GM12891 (cell line): ENCODE measurements around the gene PRKCE.

Experiments
- DNase-seq: peaks from one replicate; pipeline ENCODE4 v3.0.0; 2011; ENCODE audit warnings: low spot score; ENCODE audit not compliant: insufficient read length
- FAIRE-seq: peaks from 2 replicates; lab custom pipeline; 2011; peaks lifted over from hg19 to GRCh38; lab: Jason Lieb, UNC
- PAX5 ChIP-seq: IDR thresholded peaks from 2 replicates; pipeline ENCODE4 v1.6.1; 2011; ENCODE audit warnings: low read length, moderate library complexity, mild to moderate bottlenecking; ENCODE audit not compliant: insufficient read depth, severe bottlenecking
- POLR2A ChIP-seq: IDR thresholded peaks from 2 replicates; pipeline ENCODE4 v1.6.1; 2011; ENCODE audit warnings: low read depth, low read length, control low read depth
- POLR2AphosphoS5 ChIP-seq: IDR thresholded peaks from 2 replicates; pipeline ENCODE4 v1.6.1; 2011; ENCODE audit warnings: low read depth, low read length, control low read depth
- POU2F2 ChIP-seq: IDR thresholded peaks from 2 replicates; pipeline ENCODE4 v1.6.1; 2011; ENCODE audit warnings: low read depth, mild to moderate bottlenecking, control low read depth, low read length, moderate library complexity
- SPI1 ChIP-seq: IDR thresholded peaks from 2 replicates; pipeline ENCODE4 v1.6.1; 2011; ENCODE audit warnings: low read depth, low read length, control low read depth
- TAF1 ChIP-seq: IDR thresholded peaks from 2 replicates; pipeline ENCODE4 v1.6.1; 2011; ENCODE audit warnings: low read depth, low read length, control low read depth

PRKCE gene

DNA sequence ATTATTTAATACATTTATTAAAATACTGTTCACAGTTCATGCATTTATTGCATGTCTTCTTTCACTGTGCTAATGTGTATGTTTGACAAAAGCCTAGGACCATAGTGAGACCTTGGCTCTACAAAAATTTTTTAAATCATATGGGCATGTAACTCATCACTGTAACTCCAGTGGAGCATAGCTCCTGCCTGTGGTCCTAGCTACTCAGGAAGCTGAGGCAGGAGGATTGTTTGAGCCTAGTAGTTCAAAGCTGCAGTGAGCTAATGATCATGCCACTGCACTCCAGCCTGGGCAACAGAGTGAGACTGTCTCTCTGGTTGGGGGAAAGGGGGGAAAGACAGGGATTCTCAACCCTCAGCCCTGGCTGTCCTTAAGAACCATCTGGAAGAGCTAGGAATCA, 137.8 kb downstream of the PRKCE start:
- FAIRE-seq, result peak; percentile 16
- no peak for DNase-seq
- TF ChIP-seq POLR2AphosphoS5 (no peak), SPI1 (no peak), TAF1 (no peak), POLR2A (no peak), POU2F2 (no peak), PAX5 (no peak)

DNA sequence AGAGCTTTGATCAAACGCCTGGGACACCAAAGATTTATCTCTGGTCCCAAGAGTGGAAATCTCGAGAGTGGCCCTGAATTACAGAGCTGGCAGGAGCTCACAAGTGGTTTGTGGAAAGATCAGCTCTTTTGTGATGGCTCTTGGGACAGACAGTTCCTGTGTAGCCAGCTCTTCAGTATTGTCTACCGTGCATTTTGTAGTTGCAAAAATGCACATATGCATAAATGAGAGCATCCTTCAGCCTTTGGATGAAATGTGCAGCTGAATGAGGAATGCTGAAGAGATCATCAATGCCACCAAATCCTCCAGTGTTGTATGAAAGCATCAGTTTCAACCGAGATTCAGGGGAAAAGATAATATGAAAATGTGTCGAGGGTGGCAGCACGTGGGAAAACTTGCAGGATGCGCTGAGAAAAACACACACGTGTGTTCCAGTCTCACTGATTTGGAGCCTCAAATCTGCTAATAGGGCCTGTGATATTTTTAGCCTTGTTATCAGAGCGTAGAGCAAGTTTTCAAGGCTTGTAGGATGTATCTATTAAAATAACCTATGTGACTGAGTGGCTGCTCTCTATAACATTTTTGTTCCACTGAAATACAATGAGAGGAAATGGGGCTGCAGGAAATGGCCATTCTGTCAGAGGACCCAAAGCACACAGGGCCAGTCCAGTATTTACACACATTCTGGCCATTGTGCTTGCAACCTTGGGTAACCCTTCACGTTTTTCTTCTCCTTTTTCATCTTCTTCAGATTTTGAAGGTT, 138.7 kb downstream of the PRKCE start:
- FAIRE-seq (no peak), DNase-seq (no peak)
- TF ChIP-seq POLR2A (no peak), POLR2AphosphoS5 (no peak), PAX5 (no peak), SPI1 (no peak)

DNA sequence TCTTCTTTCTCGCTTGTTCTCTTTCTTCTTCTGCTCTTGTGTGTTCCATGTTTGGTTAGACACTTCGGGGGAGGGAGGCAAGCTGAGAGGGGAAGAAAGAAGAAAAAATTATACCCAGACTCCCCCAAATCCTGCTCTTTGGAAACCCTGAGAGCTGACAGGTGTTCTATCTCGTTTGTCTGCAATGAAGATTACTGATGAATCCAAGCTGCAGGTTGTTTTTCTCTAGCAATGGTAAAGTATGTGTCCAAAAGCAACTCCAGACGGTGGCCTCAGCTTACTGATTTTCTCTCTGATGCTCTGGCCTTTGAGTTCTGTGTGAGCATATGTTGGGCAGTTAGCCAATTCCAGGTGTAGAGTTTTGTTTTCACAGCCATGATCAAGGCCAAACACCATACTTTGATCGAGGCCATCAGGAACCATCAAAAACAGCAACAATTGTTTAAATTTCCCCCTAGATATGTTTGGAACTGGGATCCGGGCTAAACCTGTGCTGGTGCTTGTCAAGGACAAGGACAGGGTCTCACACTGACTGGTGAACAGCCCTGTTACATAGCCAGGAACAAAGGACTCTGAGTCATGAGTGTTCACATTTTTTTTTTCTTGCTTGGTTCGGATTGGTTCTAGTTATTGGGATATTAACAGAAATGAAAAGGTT, 142.0 kb downstream of the PRKCE start:
- no peak for DNase-seq
- no peak for TF ChIP-seq TAF1
- TF ChIP-seq SPI1, result no peak
- TF ChIP-seq POU2F2, result no peak
- no peak for TF ChIP-seq POLR2A
- no peak for TF ChIP-seq PAX5
- no peak for TF ChIP-seq POLR2AphosphoS5
- no peak for FAIRE-seq

DNA sequence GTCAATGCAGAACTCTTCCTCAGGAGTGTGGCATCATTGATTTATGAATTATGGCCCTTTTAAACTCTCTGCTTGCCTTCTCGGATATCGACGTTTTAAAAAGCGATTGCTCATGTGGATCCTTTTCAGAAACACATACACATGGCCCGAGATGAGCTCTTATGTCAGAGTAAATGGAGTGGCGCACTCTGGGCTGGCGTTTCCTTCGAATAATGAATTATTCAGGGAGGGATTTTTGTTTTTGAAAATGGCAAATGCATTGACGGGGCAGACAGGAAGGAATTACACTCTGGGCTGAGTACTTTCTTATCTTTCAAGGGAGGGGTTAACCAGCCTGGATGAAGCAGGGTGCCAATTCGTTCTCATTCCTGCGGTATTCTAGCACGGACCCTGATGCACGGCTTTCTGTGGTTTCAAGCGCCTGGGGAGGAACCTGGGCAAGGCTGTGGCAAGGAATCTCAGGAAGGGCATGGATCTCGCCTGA, 142.7 kb downstream of the PRKCE start:
- TF ChIP-seq PAX5 (no peak), TAF1 (no peak), SPI1 (no peak), POLR2AphosphoS5 (no peak), POU2F2 (no peak)
- no peak for DNase-seq
- FAIRE-seq, result no peak

DNA sequence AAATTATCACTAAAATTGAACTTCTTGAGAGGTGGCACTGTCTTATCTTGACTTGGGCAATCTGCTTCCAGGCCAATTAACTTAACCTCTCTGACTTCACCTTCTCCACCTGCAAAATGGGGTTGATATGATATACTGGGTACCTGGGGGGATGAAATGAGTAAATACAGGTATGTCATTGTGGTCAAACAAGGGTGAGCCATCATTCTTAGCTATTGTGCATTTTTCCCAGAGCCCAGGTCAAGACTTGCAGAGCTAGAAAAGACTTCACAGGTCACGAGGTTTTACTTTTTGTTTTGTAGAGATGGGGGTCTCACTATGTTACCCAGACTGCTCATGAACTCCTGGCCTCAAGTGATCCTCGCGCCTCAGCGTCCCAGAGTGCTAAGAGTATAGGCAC, 145.0 kb downstream of the PRKCE start:
- no peak for DNase-seq
- FAIRE-seq, result no peak
- no peak for TF ChIP-seq PAX5
- TF ChIP-seq SPI1, result no peak
- no peak for TF ChIP-seq POLR2A
- no peak for TF ChIP-seq TAF1
- TF ChIP-seq POU2F2, result no peak
- no peak for TF ChIP-seq POLR2AphosphoS5

DNA sequence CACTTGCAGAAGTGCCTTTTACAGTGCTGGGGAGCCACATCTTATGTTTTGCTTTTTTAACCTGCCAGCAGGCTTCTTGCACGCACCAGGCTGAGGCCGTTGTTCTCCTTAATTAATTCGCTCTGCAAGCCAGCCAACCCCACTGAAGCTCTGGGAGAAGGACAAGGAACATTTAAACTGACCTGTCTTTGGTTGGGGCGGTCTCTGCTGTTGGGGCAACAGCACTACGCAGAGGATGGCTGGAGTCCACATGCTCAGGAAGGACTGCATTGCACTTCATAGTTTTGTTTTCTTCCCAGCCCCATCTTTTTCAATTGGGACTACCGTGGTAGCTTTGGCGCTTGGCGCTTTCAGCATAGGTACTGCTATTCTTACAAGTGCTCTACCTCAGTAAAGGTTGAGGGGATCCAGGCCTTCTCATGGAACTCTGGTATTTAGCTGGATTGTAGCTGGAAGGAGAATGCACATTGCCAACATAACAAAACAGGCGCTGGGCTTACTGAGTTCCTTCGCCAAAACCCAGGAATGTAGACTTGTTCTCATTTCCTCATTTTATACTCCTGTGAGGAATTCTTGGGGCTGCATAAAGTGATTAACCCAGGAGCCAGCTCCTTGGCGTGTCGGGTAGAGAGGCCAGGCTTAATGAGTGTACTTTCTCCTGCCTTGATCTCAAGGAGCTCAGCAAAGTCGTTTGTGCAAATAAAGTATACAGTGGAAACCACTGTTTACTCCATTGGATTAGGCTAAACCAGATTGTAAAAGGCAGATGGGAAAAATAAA, 146.2 kb downstream of the PRKCE start:
- DNase-seq, result no peak
- TF ChIP-seq TAF1, result no peak
- TF ChIP-seq SPI1, result no peak
- no peak for TF ChIP-seq POLR2AphosphoS5
- no peak for TF ChIP-seq POU2F2
- no peak for TF ChIP-seq PAX5
- TF ChIP-seq POLR2A, result no peak
- FAIRE-seq, result no peak

DNA sequence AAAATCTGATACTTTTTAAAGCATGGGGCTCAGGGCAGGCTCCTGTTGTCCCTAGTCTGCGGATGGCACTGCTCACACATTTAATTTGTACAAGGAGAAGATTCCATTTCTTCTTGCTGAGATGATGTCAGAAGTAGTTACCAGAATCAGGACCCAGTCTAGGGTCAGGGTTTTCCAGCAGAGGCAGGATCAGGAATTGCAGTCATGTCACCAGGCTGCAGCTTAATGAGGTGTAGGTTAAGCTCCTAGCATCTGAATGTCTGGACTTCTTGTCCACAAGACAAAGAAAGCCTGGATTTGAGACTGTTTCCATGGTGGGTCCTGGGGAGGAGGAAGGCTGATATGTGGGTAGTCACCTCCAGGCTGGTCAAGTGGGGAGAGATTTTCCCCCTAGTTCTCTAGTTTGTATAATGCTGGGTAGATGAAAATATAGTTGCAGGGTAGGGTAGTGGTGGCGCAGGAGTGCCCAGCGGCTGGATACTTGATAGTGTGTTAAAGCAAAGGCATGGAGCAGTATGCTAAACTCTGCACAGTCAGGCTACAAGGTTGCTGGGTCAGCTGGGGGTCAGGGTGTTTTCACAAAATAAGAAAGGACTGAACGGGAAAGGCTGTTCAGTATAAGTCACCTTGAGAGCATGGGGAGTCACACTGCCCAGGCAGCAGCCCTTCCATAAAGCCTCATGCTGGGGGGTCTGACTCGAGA, 148.4 kb downstream of the PRKCE start:
- DNase-seq (no peak), FAIRE-seq (no peak)
- TF ChIP-seq POLR2A (no peak), POLR2AphosphoS5 (no peak), TAF1 (no peak), PAX5 (no peak)

DNA sequence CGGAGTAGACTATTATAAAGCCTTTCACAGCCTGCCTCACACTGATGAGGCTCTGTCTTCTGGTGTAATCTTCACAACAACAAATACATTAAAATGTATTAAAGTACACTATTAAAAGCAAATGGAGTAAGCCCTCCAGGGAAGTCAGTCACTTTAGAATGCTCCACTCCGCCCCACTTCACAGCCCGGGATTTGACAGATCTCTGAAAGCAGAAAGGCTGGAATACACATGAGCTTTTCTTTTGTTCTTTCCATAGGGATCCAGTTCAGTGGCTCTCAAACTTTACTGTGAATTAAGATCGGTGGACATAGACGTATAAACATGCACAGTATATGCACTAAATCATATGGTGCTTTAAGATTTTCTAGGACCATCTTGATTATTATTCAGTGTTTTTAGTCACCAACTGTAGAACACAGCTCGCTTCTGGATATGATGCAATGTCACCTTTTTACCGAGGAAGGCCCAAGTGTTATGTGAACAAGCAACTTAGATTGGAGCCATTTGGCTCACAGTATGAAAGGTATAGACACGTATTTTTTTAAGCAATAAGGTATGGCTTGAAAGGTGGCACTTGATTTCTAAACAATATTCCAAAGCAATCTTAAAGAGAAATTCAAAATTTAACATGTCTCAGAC, 151.1 kb downstream of the PRKCE start:
- DNase-seq (no peak), FAIRE-seq (no peak)
- TF ChIP-seq POU2F2 (no peak), POLR2A (no peak), SPI1 (no peak), TAF1 (no peak)
